WTC11 (cell line): Measurements from ENCODE around the gene CHD6. TPM values are rescaled to one million over a fixed set of nuclear protein-coding genes. Genes with fewer than 3 reads are reported as not detected.

Experiments used
- ATAC-seq: fragments of 200-7000 bp; cut with Tn5 transposase; 2 replicates; pipeline ENCODE4 v1.10.0; 2021; ENCODE audit warnings: mild to moderate bottlenecking, moderate library complexity
- CTCF ChIA-PET: fragments of 300-600 bp; sonication (Branson Sonifier 250); formaldehyde crosslinking; loops from one replicate; lab custom pipeline; 2021; ENCODE audit warnings: antibody characterized with exemption; lab: Charles Lee
- POLR2A ChIA-PET: fragments of 350-600 bp; sonication (Branson Sonifier 250); formaldehyde crosslinking; loops from one replicate; lab custom pipeline; 2021; ENCODE audit warnings: antibody characterized with exemption; lab: Charles Lee
- DNase-seq: peaks from one replicate; pipeline ENCODE4 v3.0.0; 2021; ENCODE audit warnings: low spot score
- H3K27ac Mint-ChIP-seq: 2 replicates; pipeline ENCODE4 v1.8.0; 2021; ENCODE audit warnings: mixed read lengths
- H3K27me3 Mint-ChIP-seq: 2 replicates; pipeline ENCODE4 v1.8.0; 2021; ENCODE audit warnings: low read depth, mild to moderate bottlenecking, moderate library complexity, mixed read lengths
- H3K36me3 Mint-ChIP-seq: 2 replicates; pipeline ENCODE4 v1.8.0; 2021; ENCODE audit warnings: mixed read lengths
- H3K4me1 Mint-ChIP-seq: 2 replicates; pipeline ENCODE4 v1.8.0; 2022; ENCODE audit warnings: mixed read lengths
- H3K4me3 Mint-ChIP-seq: 2 replicates; pipeline ENCODE4 v1.8.0; 2021; ENCODE audit warnings: mild to moderate bottlenecking, moderate library complexity, mixed read lengths
- H3K9me3 Mint-ChIP-seq: 2 replicates; pipeline ENCODE4 v1.8.0; 2021; ENCODE audit warnings: mixed read lengths
- ATF6 ChIP-seq: sonication (generic); formaldehyde crosslinking; IDR thresholded peaks from 2 replicates; pipeline ENCODE4 v1.8.1; 2023; ENCODE audit warnings: mild to moderate bottlenecking, missing genetic modification reagents
- E2F4 ChIP-seq: sonication (generic); formaldehyde crosslinking; IDR thresholded peaks from 2 replicates; pipeline ENCODE4 v1.8.1; 2022; ENCODE audit warnings: low read depth, mild to moderate bottlenecking, moderate library complexity, missing genetic modification reagents, borderline replicate concordance
- HMGA2 ChIP-seq: fragments of 250-450 bp; sonication (Bioruptor Pico); IDR thresholded peaks from 2 replicates; pipeline ENCODE4 v1.4.0; 2021; ENCODE audit warnings: mild to moderate bottlenecking, moderate library complexity
- SMAD4 ChIP-seq: sonication (generic); formaldehyde crosslinking; IDR thresholded peaks from 2 replicates; pipeline ENCODE4 v1.8.0; 2022; ENCODE audit warnings: mild to moderate bottlenecking, missing genetic modification reagents
- STAT6 ChIP-seq: sonication (generic); formaldehyde crosslinking; conservative IDR thresholded peaks from 2 replicates; pipeline ENCODE4 v1.8.1; 2023; ENCODE audit warnings: mild to moderate bottlenecking, low read depth, missing genetic modification reagents, moderate library complexity
- TCF7 ChIP-seq: sonication (generic); formaldehyde crosslinking; IDR thresholded peaks from 2 replicates; pipeline ENCODE4 v1.8.0; 2022; ENCODE audit warnings: mild to moderate bottlenecking, low read depth, missing genetic modification reagents, moderate library complexity
- ZNF121 ChIP-seq: sonication (generic); formaldehyde crosslinking; IDR thresholded peaks from 2 replicates; pipeline ENCODE4 v1.8.0; 2023; ENCODE audit warnings: missing genetic modification reagents
- ZNF532 ChIP-seq: fragments of 250-450 bp; sonication (Bioruptor Pico); IDR thresholded peaks from 2 replicates; pipeline ENCODE4 v1.9.0; 2021; ENCODE audit warnings: mild to moderate bottlenecking, borderline replicate concordance
- total RNA-seq: library from RNA; stranded (reverse); gene quantifications from 3 replicates; pipeline ENCODE4 v1.2.3, GENCODE V29; 2021
- TF ChIP-seq, protein P1 (sequence below): fragments of 250-450 bp; sonication (Bioruptor Pico); IDR thresholded peaks from 2 replicates; pipeline ENCODE4 v1.9.0; 2021; ENCODE audit warnings: mild to moderate bottlenecking
- TF ChIP-seq, protein P2 (sequence below): sonication (generic); formaldehyde crosslinking; IDR thresholded peaks from 2 replicates; pipeline ENCODE4 v1.8.0; 2023; ENCODE audit warnings: missing genetic modification reagents
- TF ChIP-seq, protein P3 (sequence below): fragments of 250-450 bp; sonication (Bioruptor Pico); IDR thresholded peaks from 2 replicates; pipeline ENCODE4 v2.1.2; 2022; ENCODE audit warnings: mild to moderate bottlenecking, moderate library complexity

The CHD6 gene
- total RNA-seq, 1 experiment from 2014 or later: 52.1 TPM

GRCh38 chr20:41377275-41377674, 240.9 kb downstream of the CHD6 start:
- Mint-ChIP-seq H3K27me3 (peaks cover 3% of the 10 kb centered on the region), H3K4me1 (peaks cover 9% of the 10 kb centered on the region; the same call in 1 of the 2 replicates)
- CTCF ChIA-PET: interaction anchor here (1.2 kb wide), 1 partner anchor 204 kb away, joined by 3 read pairs; no protein-coding TSS in a partner anchor
- TF ChIP-seq E2F4 (CRISPR knock-in tag) (no peak), STAT6 (CRISPR knock-in tag) (no peak), ZNF532 (CRISPR knock-in tag) (no peak), ZNF121 (CRISPR knock-in tag) (no peak), SMAD4 (no peak), HMGA2 (CRISPR knock-in tag) (no peak), TCF7 (CRISPR knock-in tag) (no peak), ATF6 (CRISPR knock-in tag) (no peak)
- TF ChIP-seq, protein P1, sequence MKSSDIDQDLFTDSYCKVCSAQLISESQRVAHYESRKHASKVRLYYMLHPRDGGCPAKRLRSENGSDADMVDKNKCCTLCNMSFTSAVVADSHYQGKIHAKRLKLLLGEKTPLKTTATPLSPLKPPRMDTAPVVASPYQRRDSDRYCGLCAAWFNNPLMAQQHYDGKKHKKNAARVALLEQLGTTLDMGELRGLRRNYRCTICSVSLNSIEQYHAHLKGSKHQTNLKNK (CRISPR knock-in tag): no peak
- TF ChIP-seq, protein P2, sequence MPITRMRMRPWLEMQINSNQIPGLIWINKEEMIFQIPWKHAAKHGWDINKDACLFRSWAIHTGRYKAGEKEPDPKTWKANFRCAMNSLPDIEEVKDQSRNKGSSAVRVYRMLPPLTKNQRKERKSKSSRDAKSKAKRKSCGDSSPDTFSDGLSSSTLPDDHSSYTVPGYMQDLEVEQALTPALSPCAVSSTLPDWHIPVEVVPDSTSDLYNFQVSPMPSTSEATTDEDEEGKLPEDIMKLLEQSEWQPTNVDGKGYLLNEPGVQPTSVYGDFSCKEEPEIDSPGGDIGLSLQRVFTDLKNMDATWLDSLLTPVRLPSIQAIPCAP (CRISPR knock-in tag): no peak
- TF ChIP-seq, protein P3, sequence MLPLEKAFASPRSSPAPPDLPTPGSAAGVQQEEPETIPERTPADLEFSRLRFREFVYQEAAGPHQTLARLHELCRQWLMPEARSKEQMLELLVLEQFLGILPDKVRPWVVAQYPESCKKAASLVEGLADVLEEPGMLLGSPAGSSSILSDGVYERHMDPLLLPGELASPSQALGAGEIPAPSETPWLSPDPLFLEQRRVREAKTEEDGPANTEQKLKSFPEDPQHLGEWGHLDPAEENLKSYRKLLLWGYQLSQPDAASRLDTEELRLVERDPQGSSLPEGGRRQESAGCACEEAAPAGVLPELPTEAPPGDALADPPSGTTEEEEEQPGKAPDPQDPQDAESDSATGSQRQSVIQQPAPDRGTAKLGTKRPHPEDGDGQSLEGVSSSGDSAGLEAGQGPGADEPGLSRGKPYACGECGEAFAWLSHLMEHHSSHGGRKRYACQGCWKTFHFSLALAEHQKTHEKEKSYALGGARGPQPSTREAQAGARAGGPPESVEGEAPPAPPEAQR (CRISPR knock-in tag): no peak
- TF ChIP-seq, all 79 proteins: peak for 0
- peaks cover 9% of the 10 kb centered on the region for H3K9me3 Mint-ChIP-seq
- DNase-seq: no peak
- no peak for ATAC-seq
- POLR2A ChIA-PET: no interaction called here
- H3K27ac Mint-ChIP-seq: no peak overlapping the region
- peaks cover 4% of the 10 kb centered on the region for H3K36me3 Mint-ChIP-seq
- no peak overlapping the region for H3K4me3 Mint-ChIP-seq
